IMR-90 (cell line): ENCODE data around the gene DGLUCY. TPM values are rescaled to one million over a fixed set of nuclear protein-coding genes. Genes with fewer than 3 reads are reported as not detected.

Source experiments
- ATAC-seq: fragments of 200-7000 bp; cut with Tn5 transposase; 2 replicates; pipeline ENCODE4 v1.9.1; 2020; ENCODE audit warnings: low read depth, mild to moderate bottlenecking, moderate library complexity
- BruUV-seq: library from RNA; stranded (reverse); fragments of 400-500 nt; replicated peaks from 2 replicates; lab custom pipeline; 2021; lab: Mats Ljungman, UMichigan
- CTCF ChIA-PET: fragments of 300-600 bp; formaldehyde crosslinking; extraction: SDS; loops from one replicate; lab custom pipeline; 2021; ENCODE audit warnings: antibody characterized with exemption; lab: Yijun Ruan, JAX
- POLR2A ChIA-PET: fragments of 300-600 bp; sonication (Branson Sonifier 250); formaldehyde crosslinking; loops from one replicate; lab custom pipeline; 2022; ENCODE audit warnings: antibody characterized with exemption; ENCODE audit not compliant: unreplicated experiment; lab: Charles Lee
- DNase-seq: peaks from one replicate; pipeline ENCODE4 v3.0.0; 2013
- H2AFZ ChIP-seq: replicated peaks from 2 replicates; pipeline ENCODE3; 2013; ENCODE audit warnings: low read length, mild to moderate bottlenecking; ENCODE audit not compliant: poor library complexity
- H2AK5ac ChIP-seq: 2 replicates; pipeline ENCODE4 v1.6.1; 2013; ENCODE audit warnings: low read depth, low read length, inconsistent platforms
- H2AK9ac ChIP-seq: replicated peaks from 2 replicates; pipeline ENCODE3; 2013; ENCODE audit warnings: mild to moderate bottlenecking, low read depth, low read length, moderate library complexity; ENCODE audit not compliant: poor library complexity
- H2BK120ac ChIP-seq: 2 replicates; pipeline ENCODE4 v1.6.1; 2013; ENCODE audit warnings: low read depth, low read length, inconsistent platforms
- H2BK15ac ChIP-seq: 3 replicates; pipeline ENCODE4 v1.6.1; 2013; ENCODE audit warnings: low read depth, low read length, inconsistent platforms
- H2BK20ac ChIP-seq: 2 replicates; pipeline ENCODE4 v1.6.1; 2013; ENCODE audit warnings: low read depth, mild to moderate bottlenecking, inconsistent platforms, low read length, moderate library complexity
- H2BK5ac ChIP-seq: 2 replicates; pipeline ENCODE4 v1.6.1; 2013; ENCODE audit warnings: mild to moderate bottlenecking, low read depth, low read length, inconsistent platforms; ENCODE audit not compliant: poor library complexity, severe bottlenecking
- H3K14ac ChIP-seq: replicated peaks from 2 replicates; pipeline ENCODE4 v1.6.1; 2013; ENCODE audit warnings: low read depth, low read length, inconsistent platforms
- H3K18ac ChIP-seq: 2 replicates; pipeline ENCODE4 v1.6.1; 2013; ENCODE audit warnings: low read depth, low read length, control low read depth
- H3K23ac ChIP-seq: 2 replicates; pipeline ENCODE4 v1.6.1; 2013; ENCODE audit warnings: low read depth, low read length, inconsistent platforms
- H3K27ac ChIP-seq: 2 replicates; pipeline ENCODE4 v1.5.1; 2013; ENCODE audit warnings: mild to moderate bottlenecking, control low read depth, low read length; ENCODE audit not compliant: insufficient read depth
- H3K27me3 ChIP-seq: 2 replicates; pipeline ENCODE4 v1.6.1; 2013; ENCODE audit warnings: low read length; ENCODE audit not compliant: control insufficient read depth, insufficient read depth
- H3K36me3 ChIP-seq: 2 replicates; pipeline ENCODE4 v1.6.1; 2013; ENCODE audit warnings: low read length, mixed read lengths; ENCODE audit not compliant: control insufficient read depth, insufficient read depth
- H3K4ac ChIP-seq: 2 replicates; pipeline ENCODE4 v1.6.1; 2013; ENCODE audit warnings: low read depth, low read length, inconsistent platforms
- H3K4me1 ChIP-seq: 2 replicates; pipeline ENCODE4 v1.6.1; 2013; ENCODE audit warnings: low read length, mixed read lengths; ENCODE audit not compliant: control insufficient read depth, insufficient read depth
- H3K4me2 ChIP-seq: 2 replicates; pipeline ENCODE4 v1.6.1; 2013; ENCODE audit warnings: low read depth, mild to moderate bottlenecking, control low read depth, low read length, moderate library complexity
- H3K4me3 ChIP-seq: 2 replicates; pipeline ENCODE4 v1.5.1; 2013; ENCODE audit warnings: low read depth, mild to moderate bottlenecking, control low read depth, low read length, moderate library complexity; ENCODE audit not compliant: insufficient read depth
- H3K56ac ChIP-seq: 2 replicates; pipeline ENCODE4 v1.6.1; 2013; ENCODE audit warnings: low read length, inconsistent platforms; ENCODE audit not compliant: insufficient read depth; ENCODE audit errors: extremely low read depth
- H3K79me1 ChIP-seq, 2 experiments: 2 replicates each; pipeline ENCODE4 v1.6.1; 2013; ENCODE audit warnings: low read length in 2 of 2, inconsistent platforms in 1 of 2, low read depth in 1 of 2
- H3K9ac ChIP-seq: 2 replicates; pipeline ENCODE4 v1.6.1; 2013; ENCODE audit warnings: low read depth, low read length, control low read depth
- H3K9me1 ChIP-seq: 2 replicates; pipeline ENCODE4 v1.6.1; 2013; ENCODE audit warnings: low read length, inconsistent platforms; ENCODE audit not compliant: insufficient read depth
- H3K9me3 ChIP-seq: 2 replicates; pipeline ENCODE4 v1.6.1; 2013; ENCODE audit warnings: low read length; ENCODE audit not compliant: control insufficient read depth, insufficient read depth
- H4K20me1 ChIP-seq: 2 replicates; pipeline ENCODE4 v1.6.1; 2013; ENCODE audit warnings: low read length, inconsistent platforms; ENCODE audit not compliant: insufficient read depth
- H4K5ac ChIP-seq: 2 replicates; pipeline ENCODE4 v1.6.1; 2013; ENCODE audit warnings: mild to moderate bottlenecking, low read depth, low read length, control low read depth
- H4K8ac ChIP-seq, 2 experiments: 2 replicates each; pipeline ENCODE4 v1.6.1; 2013; ENCODE audit warnings: low read depth in 2 of 2, low read length in 2 of 2, control low read depth in 1 of 2, inconsistent platforms in 1 of 2
- H4K91ac ChIP-seq: 2 replicates; pipeline ENCODE4 v1.6.1; 2013; ENCODE audit warnings: low read depth, low read length, inconsistent platforms; ENCODE audit not compliant: insufficient read depth
- CEBPB ChIP-seq: IDR thresholded peaks from 2 replicates; pipeline ENCODE4 v1.6.1; 2012; ENCODE audit warnings: low read depth, low read length, improper control_type of control experiment
- MXI1 ChIP-seq: IDR thresholded peaks from 2 replicates; pipeline ENCODE4 v1.6.1; 2012; ENCODE audit warnings: low read depth, mild to moderate bottlenecking, low read length, moderate library complexity, borderline replicate concordance
- POLR2A ChIP-seq: IDR thresholded peaks from 2 replicates; pipeline ENCODE4 v1.6.1; 2012; ENCODE audit warnings: mild to moderate bottlenecking, low read depth, low read length
- RFX5 ChIP-seq: IDR thresholded peaks from 2 replicates; pipeline ENCODE4 v1.8.0; 2012; ENCODE audit warnings: low read depth, mild to moderate bottlenecking, low read length, moderate library complexity
- WGBS, 2 experiments: methylation state at CpG; one replicate each; pipeline versions ENCODE4 v1.1.5 to v1.1.7; 2013; ENCODE audit warnings: missing lambda C conversion rate in 2 of 2; ENCODE audit not compliant: insufficient read length in 1 of 2; ENCODE audit errors: extremely low coverage in 2 of 2; 5-methylcytosine and 5-hydroxymethylcytosine counted together
- dilution Hi-C: fragments of 300-500 bp; cut with HindIII; formaldehyde crosslinking; loops from one replicate; pipeline ENCODE4 v1.14.3; 2018; ENCODE audit warnings: low sequenced_read_pairs; ENCODE audit not compliant: unreplicated experiment
- in situ Hi-C: fragments of 300-500 bp; cut with MboI; formaldehyde crosslinking; loops from 3 replicates; pipeline ENCODE4 v1.14.3; 2019; ENCODE audit warnings: low sequenced_read_pairs, inconsistent platforms, mixed read lengths
- intact Hi-C: fragments of 100-400 bp; cut with micrococcal nuclease; formaldehyde crosslinking; loops from 2 replicates; pipeline ENCODE4 v1.10.0; 2022
- polyA plus RNA-seq, 3 experiments: library from polyadenylated mRNA; depleted of rRNA; stranded (reverse); fragments of >200 nt; gene quantifications; 2 replicates each; pipeline ENCODE4 v1.2.3, GENCODE V29; 2012; ENCODE audit warnings: low replicate concordance in 1 of 3
- total RNA-seq: library from RNA; depleted of rRNA; stranded (reverse); fragments of >200 nt; gene quantifications from 2 replicates; pipeline ENCODE4 v1.2.3, GENCODE V29; 2012

The DGLUCY gene
- total and polyA plus RNA-seq, 2 of the 4 experiments (the other 2 are of a cell fraction): 8.5 to 13.3 TPM

GRCh38 chr14:91125801-91126200 lies 11.9 kb downstream of the DGLUCY start:
- H4K91ac ChIP-seq: no peak overlapping the region
- dilution Hi-C loops (no loop called here), in situ Hi-C loops (no loop called here), intact Hi-C loops (no loop called here)
- DNase-seq (no peak), ATAC-seq (no peak)
- H4K8ac ChIP-seq: no peak overlapping the region
- H3K79me1 ChIP-seq: no peaks in the 10 kb centered on the region
- H3K4me2 ChIP-seq: no peak overlapping the region
- POLR2A ChIA-PET: no interaction called here
- H2BK15ac ChIP-seq: no peak overlapping the region
- no peaks in the 10 kb centered on the region for H4K20me1 ChIP-seq
- no peak overlapping the region for H2BK20ac ChIP-seq
- no peak overlapping the region for H2AFZ ChIP-seq
- no peak overlapping the region for H2BK120ac ChIP-seq
- no TSS peak for BruUV-seq
- no peak overlapping the region for H3K4me3 ChIP-seq
- H3K18ac ChIP-seq: no peak overlapping the region
- H3K27ac ChIP-seq: no peak overlapping the region
- WGBS, 2 experiments: 0% methylated on average over 1 of the region's 4 CpGs; no CpG with 5 or more reads in 1 of the 2 experiments
- no peak overlapping the region for H3K23ac ChIP-seq
- H2AK9ac ChIP-seq: no peak overlapping the region
- no peaks in the 10 kb centered on the region for H3K4me1 ChIP-seq
- no peak overlapping the region for H3K9ac ChIP-seq
- H2AK5ac ChIP-seq: no peak overlapping the region
- peaks cover 9% of the 10 kb centered on the region; the same call in 1 of the 2 replicates for H3K36me3 ChIP-seq
- H2BK5ac ChIP-seq: no peak overlapping the region
- no peak overlapping the region for H3K4ac ChIP-seq
- H3K27me3 ChIP-seq: no peaks in the 10 kb centered on the region
- CTCF ChIA-PET: no interaction called here
- TF ChIP-seq POLR2A: no peak
- no peak for TF ChIP-seq MXI1
- no peak for TF ChIP-seq RFX5
- TF ChIP-seq CEBPB: no peak
- no peak overlapping the region for H3K14ac ChIP-seq
- peaks cover 1% of the 10 kb centered on the region; the same call in 1 of the 2 replicates for H3K9me3 ChIP-seq
- H3K56ac ChIP-seq: no peak overlapping the region
- H3K9me1 ChIP-seq: no peaks in the 10 kb centered on the region
- no peak overlapping the region for H4K5ac ChIP-seq
